Left cardiac atrium (tissue), 4 donors: ENCODE data around the gene TNPO1. TPM values are rescaled to one million over a fixed set of nuclear protein-coding genes. Genes with fewer than 3 reads are reported as not detected.
A peak's percentile ranks its signal among the peaks of the same experiment; 100 is the strongest.
"Not testable (repeated sequence)": the region's sequence is repeated elsewhere in the genome, so short reads cannot be mapped to it uniquely, and the experiment has no call there.

Source experiments
- ATAC-seq, 2 donors: fragments of 200-7000 bp; cut with Tn5 transposase; one replicate each; pipeline ENCODE4 v1.9.1; 2020; ENCODE audit warnings: mild to moderate bottlenecking in 2 of 2, moderate library complexity in 2 of 2
- DNase-seq: peaks from one replicate; pipeline ENCODE4 v3.0.0-alpha.2; 2020
- intact Hi-C, 2 donors: fragments of 100-400 bp; cut with DNase I; formaldehyde crosslinking; loops; one replicate each; pipeline versions ENCODE4 v1.14.1 to v1.15.1; 2022 to 2023
- long read RNA-seq: library from polyadenylated mRNA; unstranded; transcript quantifications from one replicate; pipeline ENCODE4 v2.0.0, GENCODE V29; 2021
- total RNA-seq, 2 donors: library from RNA; stranded (reverse); fragmentation: NEBNext Ultra II Directional; extraction: Animal tissue kit (Norgen Biotek cat#: 25700); gene quantifications; one replicate each; pipeline ENCODE4 v1.2.1, GENCODE V29; 2021
- donor health status: DM: no; HTN: yes; CAD: no.
- donor health status: DM: no; HTN: yes; CAD: no; lungs with severe emphysema.
- donor health status: DM: yes; HTN: yes; CAD: no.
- donor health status: Dilated cardiomyopathy.

Gene TNPO1
- total RNA-seq, result 10 to 100 TPM; 64.2 to 71.5 TPM
- long read RNA-seq, full-length matches to known transcripts, result 49 of 67 reads
- long read RNA-seq, partial matches to known transcripts, result 7 of 67 reads
- long read RNA-seq, other reads (novel, unspliced or antisense), result 11 of 67 reads

- DNase-seq, result peak; percentile 95
- peak; percentile 94 to 96 for ATAC-seq
- intact Hi-C loops, result loop anchor here in 1 of 2 donors (2.0 to 5.0 kb wide), 2 partner anchors 32 to 449 kb away; no protein-coding TSS in a partner anchor
Observed at GRCh38 chr5:72816284-72817075, at the start of gene TNPO1. TNPO1 (plus strand) TSS chr5:72816661; CDS start chr5:72816738, 77 bp downstream.

DNA sequence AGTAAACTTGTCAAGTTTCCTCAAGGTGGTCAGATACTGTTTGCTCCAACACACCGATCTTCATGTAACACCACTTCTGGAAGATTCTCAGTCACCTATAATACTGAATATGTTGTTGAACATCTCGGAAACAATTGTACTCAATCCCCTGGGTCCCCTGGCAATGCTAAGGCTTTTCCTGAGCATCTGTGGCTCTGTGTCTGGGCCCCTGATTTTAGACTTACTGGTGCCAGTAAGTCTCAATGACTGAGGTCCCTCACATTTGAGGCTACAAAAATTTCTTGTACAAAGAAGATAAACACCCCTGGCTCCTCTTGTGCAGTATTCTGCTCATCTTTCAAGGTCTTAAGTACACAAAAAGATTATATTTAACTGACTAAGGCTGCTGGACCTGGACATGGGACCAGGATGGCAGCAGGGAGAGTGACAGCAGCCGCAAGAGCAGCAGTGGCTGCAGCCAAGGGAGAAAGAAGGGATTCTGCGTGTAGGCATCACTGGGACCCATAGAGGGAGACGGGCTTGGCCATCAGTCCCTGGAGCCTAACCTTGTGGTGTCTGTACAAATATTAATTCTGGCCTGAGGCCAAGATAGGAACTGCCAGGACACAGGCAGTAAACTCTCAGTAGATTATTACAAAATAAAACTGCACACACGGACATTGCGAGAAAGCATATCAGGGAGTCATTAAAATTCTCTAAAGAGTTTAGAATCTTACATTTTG, 49.0 kb upstream of the TNPO1 start:
- ATAC-seq (peak in 1 of 2 donors; percentile 30), DNase-seq (no peak)
- intact Hi-C loops, result no loop called here

- ATAC-seq (no peak), DNase-seq (no peak)
- intact Hi-C loops, result no loop called here
Observed at GRCh38 chr5:72770266-72770665, 46.2 kb upstream of the TNPO1 start.

DNA sequence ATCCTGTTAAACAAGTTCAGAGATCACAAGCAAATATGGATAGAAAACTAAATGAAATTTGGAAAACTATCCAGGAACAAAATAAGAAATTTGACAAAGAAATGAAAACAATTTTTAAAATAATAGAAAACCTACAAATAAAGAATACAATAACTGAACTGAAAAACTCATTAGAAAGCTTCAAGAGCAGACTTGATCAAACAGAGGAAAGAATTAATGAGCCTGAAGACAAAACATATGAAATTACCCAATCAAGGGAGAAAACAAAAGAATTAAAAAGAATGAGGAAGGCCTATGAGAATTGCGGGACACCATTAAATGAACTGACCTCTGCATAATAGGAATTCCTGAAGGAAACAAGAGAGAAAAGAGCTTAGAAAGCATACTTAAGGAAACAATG, 39.8 kb upstream of the TNPO1 start:
- no peak for ATAC-seq
- intact Hi-C loops, result no loop called here
- DNase-seq, result no peak

GRCh38 chr5:72779520-72779919, 36.9 kb upstream of the TNPO1 start:
- ATAC-seq (no peak), DNase-seq (no peak)
- intact Hi-C loops, result no loop called here

DNA sequence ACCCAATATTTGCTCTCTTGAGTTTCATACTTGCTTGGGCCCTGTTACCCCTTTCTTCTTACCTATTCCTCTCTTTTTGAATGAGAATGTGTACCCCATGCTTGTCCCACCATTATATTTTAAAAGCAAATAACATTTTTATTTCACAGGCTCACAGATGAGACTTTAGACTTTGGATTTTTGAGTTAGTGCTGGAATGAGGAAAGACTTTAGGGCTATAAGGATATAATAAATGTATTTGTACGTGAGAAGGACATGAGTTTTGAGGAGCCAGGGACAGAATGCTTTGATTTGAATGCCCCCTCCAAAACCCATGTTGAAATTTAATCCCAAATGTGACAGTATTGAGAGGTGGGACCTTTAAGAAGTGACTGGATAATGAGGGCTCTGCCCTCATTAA, 33.1 kb upstream of the TNPO1 start:
- ATAC-seq (no peak), DNase-seq (no peak)
- intact Hi-C loops, result no loop called here

DNA sequence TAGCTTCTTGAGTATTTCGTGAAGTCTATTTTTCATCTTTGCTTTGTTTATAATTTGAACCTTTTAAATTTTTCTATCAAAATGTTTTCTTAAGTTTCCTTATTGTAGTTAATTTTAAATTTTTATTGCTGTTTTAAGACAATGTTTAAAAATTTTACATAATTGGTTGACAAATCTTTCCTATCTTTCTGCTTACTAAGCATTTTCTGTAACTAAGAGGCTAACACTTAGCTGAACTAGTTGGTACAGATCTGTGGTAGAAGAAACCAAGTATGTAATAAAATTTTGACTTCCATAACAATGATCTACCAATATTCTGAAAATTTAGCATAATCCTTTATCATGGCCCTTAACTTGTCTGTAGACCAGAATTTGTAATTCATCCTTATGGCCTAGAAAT, 32.3 kb upstream of the TNPO1 start:
- intact Hi-C loops, result no loop called here
- DNase-seq (no peak), ATAC-seq (no peak)

GRCh38 chr5:72785801-72786200, 30.7 kb upstream of the TNPO1 start:
- ATAC-seq, result no peak
- intact Hi-C loops, result no loop called here

DNA sequence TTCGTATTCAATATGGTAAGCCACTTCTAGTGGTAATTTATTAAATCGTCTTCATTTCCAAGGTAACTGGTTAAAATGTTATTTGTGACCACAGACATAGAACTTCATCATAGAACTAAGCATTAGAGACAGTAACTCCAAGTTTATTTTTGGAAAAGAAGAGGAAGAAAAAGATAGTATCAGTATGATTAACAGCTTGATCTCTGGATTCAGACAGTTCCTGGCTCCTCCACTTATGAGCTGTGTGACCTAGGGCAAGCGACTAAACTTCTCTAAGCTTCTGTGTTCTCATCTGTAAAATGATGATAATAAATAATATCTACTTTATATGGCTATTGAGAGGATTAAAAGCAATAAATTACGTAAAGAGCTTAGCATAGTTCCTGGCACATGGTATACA, 29.8 kb upstream of the TNPO1 start:
- intact Hi-C loops, result no loop called here
- ATAC-seq (no peak), DNase-seq (no peak)

More at GRCh38 chr5:72785801-72786200, 30.7 kb upstream of the TNPO1 start:
- no peak for DNase-seq

GRCh38 chr5:72788866-72789505, 27.5 kb upstream of the TNPO1 start:
- intact Hi-C loops, result no loop called here
- no peak for DNase-seq
- no peak for ATAC-seq

DNA sequence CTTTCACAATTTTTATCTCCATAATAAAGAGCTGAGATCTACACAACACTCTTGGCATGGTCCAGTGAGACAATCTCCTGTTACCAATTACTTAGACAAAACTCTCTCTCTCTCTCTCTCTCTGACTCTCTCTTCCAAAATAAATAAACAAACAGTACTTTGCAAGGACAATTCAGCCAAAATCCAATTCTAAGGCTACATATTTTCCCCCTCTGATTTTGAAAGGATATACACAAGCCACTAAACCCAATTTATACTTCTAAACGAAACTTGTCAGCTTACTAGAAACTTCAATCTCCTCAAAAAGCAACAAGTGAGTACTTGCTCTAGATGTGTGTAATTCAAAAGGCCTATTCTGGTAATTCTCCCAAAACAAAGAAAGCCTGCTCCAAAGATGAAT, 26.3 kb upstream of the TNPO1 start:
- ATAC-seq, result no peak
- DNase-seq, result no peak
- intact Hi-C loops, result no loop called here

DNA sequence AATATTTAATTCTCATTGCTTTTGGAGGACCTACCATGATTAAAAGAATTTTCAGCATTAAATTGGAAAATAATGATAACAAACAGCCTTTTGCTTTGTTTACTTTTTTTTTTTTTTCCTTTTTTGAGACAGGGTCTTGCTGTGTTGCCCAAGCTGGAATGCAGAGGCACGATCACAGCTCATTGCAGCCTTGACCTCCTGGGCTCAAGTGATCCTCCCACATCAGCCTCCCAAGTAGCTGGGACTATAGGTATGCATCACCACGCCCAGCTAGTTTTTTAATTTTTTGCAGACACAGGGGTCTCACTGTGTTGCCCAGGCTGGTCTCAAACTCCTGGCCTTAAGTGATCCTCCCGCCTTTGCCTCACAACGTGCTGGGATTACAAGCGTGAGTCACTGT, 23.8 kb upstream of the TNPO1 start:
- intact Hi-C loops, DNase-seq, ATAC-seq: not testable (repeated sequence)

- no peak for ATAC-seq
- intact Hi-C loops, result no loop called here
- no peak for DNase-seq
Observed at GRCh38 chr5:72796001-72796400, 20.5 kb upstream of the TNPO1 start.

DNA sequence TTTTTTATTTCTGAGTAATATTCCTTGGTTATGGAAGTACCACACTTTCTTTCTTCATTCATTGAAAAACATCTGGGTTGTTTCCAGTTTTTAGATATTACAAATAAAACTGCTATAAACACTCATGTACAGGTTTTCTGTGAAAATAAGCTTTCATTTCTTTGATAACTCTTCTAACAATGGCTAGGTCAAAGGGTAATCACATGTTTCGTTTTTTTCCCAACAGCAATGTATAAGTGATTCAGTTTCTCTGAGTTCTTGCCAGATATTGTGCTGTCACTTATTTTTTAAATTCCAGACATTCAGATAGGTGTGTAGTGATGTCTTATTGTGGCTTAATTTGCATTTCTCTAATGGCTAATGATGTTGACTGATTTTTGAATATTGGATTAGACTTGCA, 16.7 kb upstream of the TNPO1 start:
- ATAC-seq (no peak), DNase-seq (no peak)
- intact Hi-C loops, result no loop called here

GRCh38 chr5:72808637-72809036, 7.8 kb upstream of the TNPO1 start:
- intact Hi-C loops, DNase-seq, ATAC-seq: not testable (repeated sequence)

DNA sequence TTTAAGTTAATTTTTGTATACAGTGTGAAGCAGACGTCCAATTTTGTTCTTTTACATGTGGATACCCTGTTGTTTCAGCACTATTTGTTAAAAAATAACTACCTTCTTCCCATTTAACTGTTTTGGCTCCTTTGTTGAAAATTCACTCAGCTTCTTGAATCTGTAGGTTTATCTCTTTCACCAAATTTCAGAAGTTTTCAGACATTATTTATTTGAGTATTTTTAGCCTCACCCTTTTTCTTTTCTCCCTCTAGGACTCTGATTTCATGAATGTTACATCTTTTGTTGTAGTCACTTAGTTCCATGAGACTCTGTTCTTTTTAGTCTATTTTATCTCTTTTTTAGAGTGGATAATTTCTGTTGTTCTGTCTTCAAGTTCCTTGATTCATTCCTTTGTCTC, 4.6 kb upstream of the TNPO1 start:
- DNase-seq (no peak), ATAC-seq (no peak)
- intact Hi-C loops, result loop anchor here in 1 of 2 donors (2.0 kb wide), 1 partner anchor 197 kb away; no protein-coding TSS in a partner anchor

GRCh38 chr5:72812488-72812887, 4.0 kb upstream of the TNPO1 start:
- intact Hi-C loops, result no loop called here
- DNase-seq, result no peak
- ATAC-seq, result no peak

DNA sequence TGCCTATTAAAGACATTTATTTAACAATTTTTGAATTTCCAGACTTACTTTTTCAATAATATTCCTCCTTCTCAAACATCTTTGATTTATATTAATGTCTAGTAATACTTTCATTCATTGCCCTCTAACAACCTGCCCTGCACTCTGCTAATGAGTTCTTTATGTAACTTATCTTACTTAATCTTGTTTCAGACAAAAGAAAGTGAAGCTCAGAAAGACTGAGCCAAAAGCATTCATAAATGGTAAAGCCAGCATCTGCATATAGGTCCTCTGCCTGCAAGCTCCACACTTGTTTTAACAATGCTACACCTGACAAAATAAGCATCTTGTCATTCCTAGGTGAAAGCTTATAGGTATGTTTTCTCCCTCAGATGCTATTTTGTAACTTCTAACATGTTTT, 2.4 kb upstream of the TNPO1 start:
- DNase-seq (no peak), ATAC-seq (no peak)
- intact Hi-C loops, result no loop called here

- DNase-seq, result no peak
- intact Hi-C loops, result loop anchor here in 1 of 2 donors (5.0 kb wide), 1 partner anchor 448 kb away; no protein-coding TSS in a partner anchor
- ATAC-seq, result no peak
Observed at GRCh38 chr5:72814864-72815263, 1.6 kb upstream of the TNPO1 start.
